Measurements from ENCODE around the gene IL12A.
A peak's percentile ranks its signal among the peaks of the same experiment; 100 is the strongest.

Gene IL12A

GRCh38 chr3:159989973-159990846 lies 1.6 kb downstream of the IL12A start:
- DNase-seq (ENCODE audit: low spot score) = no peak

- DNase-seq (ENCODE audit: low spot score) = no peak
These were observed 3.0 kb downstream of the IL12A start for GRCh38 chr3:159991591-159991990.

- DNase-seq (ENCODE audit: low spot score) = no peak
These were observed 4.0 kb downstream of the IL12A start for GRCh38 chr3:159992589-159992988.

- no peak for DNase-seq (ENCODE audit: low spot score)
These were observed 5.5 kb downstream of the IL12A start for GRCh38 chr3:159994182-159994581.

- no peak for DNase-seq (ENCODE audit: low spot score)
These were observed 6.5 kb downstream of the IL12A start for GRCh38 chr3:159995091-159995490.

- no peak for DNase-seq (ENCODE audit: low spot score)
These were observed 7.4 kb downstream of the IL12A start for GRCh38 chr3:159996018-159996417.

GRCh38 chr3:159996959-159997358 lies 8.3 kb downstream of the IL12A start:
- DNase-seq (ENCODE audit: low spot score) = no peak

GRCh38 chr3:160001148-160001760 lies 12.6 kb downstream of the IL12A start:
- no peak for DNase-seq (ENCODE audit: low spot score)

GRCh38 chr3:160001850-160002623 lies 13.4 kb downstream of the IL12A start:
- DNase-seq (ENCODE audit: low spot score) = no peak

GRCh38 chr3:160003520-160004128 lies 15.0 kb downstream of the IL12A start:
- DNase-seq (ENCODE audit: low spot score) = peak; percentile 63

- no peak for DNase-seq (ENCODE audit: low spot score)
These were observed 16.4 kb downstream of the IL12A start for GRCh38 chr3:160005004-160005403.

- peak; percentile 72 for DNase-seq (ENCODE audit: low spot score)
These were observed 17.9 kb downstream of the IL12A start for GRCh38 chr3:160006282-160007163.

- DNase-seq (ENCODE audit: low spot score) = no peak
These were observed 20.3 kb downstream of the IL12A start for GRCh38 chr3:160008961-160009360.

- DNase-seq (ENCODE audit: low spot score) = no peak
These were observed 20.9 kb downstream of the IL12A start for GRCh38 chr3:160009525-160009924.

GRCh38 chr3:160010578-160010977 lies 21.9 kb downstream of the IL12A start:
- DNase-seq (ENCODE audit: low spot score) = no peak

GRCh38 chr3:160012108-160012507 lies 23.5 kb downstream of the IL12A start:
- DNase-seq (ENCODE audit: low spot score) = no peak

GRCh38 chr3:160016972-160017371 lies 28.3 kb downstream of the IL12A start:
- DNase-seq (ENCODE audit: low spot score) = no peak

- DNase-seq (ENCODE audit: low spot score) = no peak
These were observed 30.3 kb downstream of the IL12A start for GRCh38 chr3:160018959-160019358.

GRCh38 chr3:160020057-160020711 lies 31.5 kb downstream of the IL12A start:
- DNase-seq (ENCODE audit: low spot score) = no peak

GRCh38 chr3:160022068-160022467 lies 33.4 kb downstream of the IL12A start:
- no peak for DNase-seq (ENCODE audit: low spot score)

- no peak for DNase-seq (ENCODE audit: low spot score)
These were observed 34.8 kb downstream of the IL12A start for GRCh38 chr3:160023476-160023875.
